ENCODE measurements around the gene CCDC33.

CCDC33 gene

DNA sequence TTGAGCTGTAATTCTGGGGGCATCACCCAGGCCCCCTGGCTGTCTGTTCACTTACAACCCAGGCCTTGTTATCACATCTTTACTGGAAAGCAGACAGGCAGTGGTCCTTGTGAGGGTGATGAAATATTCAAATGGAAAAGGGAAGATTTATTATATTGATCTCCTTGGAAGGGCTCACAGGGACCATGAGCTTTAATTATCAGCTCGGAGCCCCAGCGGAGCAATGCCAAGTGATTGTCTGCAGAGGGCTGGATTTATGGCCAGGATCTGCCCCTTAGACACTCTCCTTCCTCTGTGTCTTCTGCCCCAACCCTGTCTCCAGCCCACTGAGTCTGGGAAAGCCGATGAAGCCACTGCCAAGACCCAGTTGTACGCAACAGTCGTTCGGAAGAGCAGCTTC, 31.9 kb downstream of the CCDC33 start:
- TF ChIP-seq, protein P1, sequence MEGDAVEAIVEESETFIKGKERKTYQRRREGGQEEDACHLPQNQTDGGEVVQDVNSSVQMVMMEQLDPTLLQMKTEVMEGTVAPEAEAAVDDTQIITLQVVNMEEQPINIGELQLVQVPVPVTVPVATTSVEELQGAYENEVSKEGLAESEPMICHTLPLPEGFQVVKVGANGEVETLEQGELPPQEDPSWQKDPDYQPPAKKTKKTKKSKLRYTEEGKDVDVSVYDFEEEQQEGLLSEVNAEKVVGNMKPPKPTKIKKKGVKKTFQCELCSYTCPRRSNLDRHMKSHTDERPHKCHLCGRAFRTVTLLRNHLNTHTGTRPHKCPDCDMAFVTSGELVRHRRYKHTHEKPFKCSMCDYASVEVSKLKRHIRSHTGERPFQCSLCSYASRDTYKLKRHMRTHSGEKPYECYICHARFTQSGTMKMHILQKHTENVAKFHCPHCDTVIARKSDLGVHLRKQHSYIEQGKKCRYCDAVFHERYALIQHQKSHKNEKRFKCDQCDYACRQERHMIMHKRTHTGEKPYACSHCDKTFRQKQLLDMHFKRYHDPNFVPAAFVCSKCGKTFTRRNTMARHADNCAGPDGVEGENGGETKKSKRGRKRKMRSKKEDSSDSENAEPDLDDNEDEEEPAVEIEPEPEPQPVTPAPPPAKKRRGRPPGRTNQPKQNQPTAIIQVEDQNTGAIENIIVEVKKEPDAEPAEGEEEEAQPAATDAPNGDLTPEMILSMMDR (IDR thresholded peaks at IDR 0.05; ENCODE audit: insufficient read depth, low read depth, low read length, missing control alignments) = no peak
- no peak for DNase-seq (ENCODE audit: low read depth)
- no peak overlapping the region for H3K4me3 ChIP-seq (ENCODE audit: low read depth, low read length)

DNA sequence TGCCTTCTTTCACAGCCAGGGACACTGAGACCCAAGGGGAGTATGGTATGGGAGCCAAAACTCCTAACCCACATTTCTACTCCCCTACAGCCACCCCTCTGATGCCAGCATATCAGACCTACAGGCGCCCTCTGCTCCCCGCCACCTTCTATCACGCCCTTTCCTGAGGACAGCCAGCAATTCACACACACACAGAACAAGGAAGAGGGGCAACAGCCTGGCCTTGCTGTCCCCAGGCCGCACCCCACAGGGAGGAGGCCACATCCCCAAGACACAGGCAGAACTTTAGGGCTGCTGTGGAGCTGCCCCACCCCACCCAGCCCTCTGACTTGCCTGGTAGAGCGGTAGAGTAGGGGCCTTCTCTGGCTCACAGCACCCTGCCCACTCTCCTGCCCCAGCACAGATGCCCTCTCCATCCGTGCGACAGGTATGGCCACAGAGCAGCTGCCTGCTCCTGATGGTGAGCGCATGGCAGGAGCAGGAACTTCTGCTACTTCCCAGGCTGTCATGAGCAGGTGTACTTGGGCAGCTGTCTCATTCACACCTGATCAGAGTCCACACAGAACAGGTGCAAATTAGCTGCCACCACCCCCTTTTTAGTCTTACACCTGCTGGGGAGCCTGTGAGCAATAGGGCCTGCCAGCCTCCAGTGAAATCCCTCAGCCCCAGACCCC, 33.4 kb downstream of the CCDC33 start:
- DNase-seq (ENCODE audit: low read depth) = no peak
- no peak overlapping the region for H3K4me3 ChIP-seq (ENCODE audit: low read depth, low read length)
- TF ChIP-seq, protein P1 (IDR thresholded peaks at IDR 0.05; ENCODE audit: insufficient read depth, low read depth, low read length, missing control alignments) = no peak

DNA sequence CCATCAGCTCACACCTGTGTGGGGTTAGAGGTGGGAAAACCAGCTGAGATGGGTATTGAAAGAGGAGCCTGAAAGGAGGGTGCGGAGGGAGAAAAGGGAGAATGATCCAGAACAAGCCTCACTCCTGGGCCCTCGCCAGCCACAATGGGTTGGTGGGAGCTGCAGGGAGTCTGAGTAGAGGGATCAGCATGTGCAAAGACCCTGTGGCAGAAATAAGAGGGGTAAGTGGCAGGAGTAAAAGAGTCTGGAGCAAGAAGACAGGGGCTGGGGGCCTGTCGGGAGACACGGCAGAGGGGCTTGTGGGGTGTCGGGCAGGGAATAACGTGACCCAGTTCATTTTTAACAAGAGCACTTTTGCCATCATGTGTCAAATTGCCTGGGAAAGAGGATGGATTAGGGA, 34.0 kb downstream of the CCDC33 start:
- TF ChIP-seq, protein P1 (IDR thresholded peaks at IDR 0.05; ENCODE audit: insufficient read depth, low read depth, low read length, missing control alignments) = no peak
- no peak overlapping the region for H3K4me3 ChIP-seq (ENCODE audit: low read depth, low read length)
- DNase-seq (ENCODE audit: low read depth) = no peak

DNA sequence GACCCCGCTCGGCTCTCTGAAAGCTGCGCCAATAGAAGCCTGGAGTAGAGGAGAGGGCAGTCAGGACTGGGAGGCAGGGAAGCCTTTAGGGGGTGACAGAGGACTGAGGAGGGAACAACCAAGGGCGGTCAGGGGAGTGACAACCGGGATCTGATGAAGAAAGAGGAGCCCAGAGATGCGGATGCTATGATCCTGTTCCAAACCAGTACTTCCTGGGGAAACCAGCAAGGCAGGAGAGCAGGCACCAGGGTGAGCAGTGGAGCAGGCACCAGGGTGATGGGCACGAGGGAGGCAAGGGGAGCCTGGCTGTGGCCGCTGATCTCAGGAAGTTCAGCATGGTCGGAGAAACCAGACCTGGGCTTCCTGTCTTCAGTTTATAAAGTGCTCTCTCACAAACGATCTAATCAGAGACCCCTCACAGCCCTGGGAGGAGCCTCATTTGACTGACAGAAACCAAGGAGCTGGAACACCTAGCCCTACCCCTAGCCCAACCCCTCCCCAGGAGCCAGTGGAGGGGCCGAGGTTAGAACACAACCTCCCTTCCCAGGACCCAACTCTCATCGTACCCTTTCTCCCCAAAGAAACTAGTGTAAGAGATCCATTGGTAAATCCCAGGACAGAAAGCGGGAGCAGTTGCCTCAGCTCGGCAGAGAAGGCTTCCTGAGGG, 34.9 kb downstream of the CCDC33 start:
- TF ChIP-seq, protein P1 (IDR thresholded peaks at IDR 0.05; ENCODE audit: insufficient read depth, low read depth, low read length, missing control alignments) = no peak
- H3K4me3 ChIP-seq (ENCODE audit: low read depth, low read length) = no peak overlapping the region
- no peak for DNase-seq (ENCODE audit: low read depth)

DNA sequence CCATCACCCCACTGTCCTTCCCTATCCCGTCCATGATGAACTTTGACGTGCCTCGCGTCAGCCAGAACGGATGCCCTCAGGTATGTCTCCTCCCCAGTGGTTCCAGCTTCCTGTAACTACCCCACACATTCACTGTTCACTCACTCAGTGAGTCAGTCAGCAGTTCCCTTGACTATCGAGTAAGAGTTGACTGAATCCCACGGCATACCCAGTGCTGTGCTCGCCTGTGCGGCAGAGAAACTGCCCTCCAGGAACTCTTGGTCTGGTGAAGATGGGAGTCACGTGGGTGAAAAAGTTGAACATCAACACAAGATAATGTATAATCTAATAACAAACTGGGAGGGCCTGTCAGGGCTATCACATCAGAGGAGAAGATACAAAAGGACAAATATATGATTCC, 36.7 kb downstream of the CCDC33 start:
- DNase-seq (ENCODE audit: low read depth) = no peak
- no peak overlapping the region for H3K4me3 ChIP-seq (ENCODE audit: low read depth, low read length)
- TF ChIP-seq, protein P1 (IDR thresholded peaks at IDR 0.05; ENCODE audit: insufficient read depth, low read depth, low read length, missing control alignments) = no peak

DNA sequence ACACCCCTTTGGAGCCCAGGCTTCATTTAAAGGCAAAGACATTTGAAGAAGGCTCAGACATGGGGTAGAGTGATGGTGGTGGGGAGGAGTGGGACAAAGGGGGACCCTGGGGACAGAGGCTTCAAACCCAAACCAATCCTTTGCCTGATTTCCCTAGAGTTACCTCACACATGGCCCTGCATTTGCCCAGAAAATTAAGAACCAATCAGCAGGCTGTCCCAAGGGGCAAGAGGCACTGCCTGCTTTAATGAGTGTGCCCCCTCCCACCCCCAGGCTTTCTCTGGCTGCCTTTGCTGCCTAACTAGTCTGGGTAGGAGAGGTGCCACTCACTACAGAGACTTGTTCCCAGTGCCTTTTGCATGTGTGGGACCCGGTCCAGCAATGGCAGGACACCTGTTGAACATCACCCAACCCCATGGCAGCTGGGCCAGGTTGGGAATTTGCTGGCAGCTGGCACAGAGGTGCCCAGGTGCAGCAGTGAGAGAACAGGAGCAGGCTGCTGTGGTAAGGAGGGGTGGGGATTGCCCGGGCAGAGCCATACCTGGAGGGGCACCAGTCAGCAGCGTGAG, 38.4 kb downstream of the CCDC33 start:
- DNase-seq (ENCODE audit: low read depth) = no peak
- TF ChIP-seq, protein P1 (IDR thresholded peaks at IDR 0.05; ENCODE audit: insufficient read depth, low read depth, low read length, missing control alignments) = no peak
- H3K4me3 ChIP-seq (ENCODE audit: low read depth, low read length) = no peak overlapping the region
